Brain microvascular endothelial cell (primary cell): ENCODE measurements around the gene STXBP5.

Source experiments
- DNase-seq: peaks from one replicate; pipeline ENCODE4 v3.0.0-alpha.2; 2020
- H3K27ac ChIP-seq: fragments of 250-450 bp; sonication (Bioruptor Pico); 2 replicates; pipeline ENCODE4 v1.5.1; 2020; ENCODE audit warnings: mild to moderate bottlenecking, moderate library complexity
- H3K27me3 ChIP-seq: fragments of 250-450 bp; sonication (Bioruptor Pico); replicated peaks from 2 replicates; pipeline ENCODE4 v1.5.1; 2020; ENCODE audit warnings: mild to moderate bottlenecking
- H3K36me3 ChIP-seq: fragments of 250-450 bp; sonication (Bioruptor Pico); replicated peaks from 2 replicates; pipeline ENCODE4 v1.5.1; 2020; ENCODE audit warnings: mild to moderate bottlenecking
- H3K4me3 ChIP-seq: 2 replicates; pipeline ENCODE4 v1.5.1; 2011; ENCODE audit warnings: low read depth, mild to moderate bottlenecking, control low read depth, low read length, moderate library complexity
- in situ Hi-C: cut with HindIII; loops from 2 replicates; pipeline ENCODE4 v1.10.0; 2017; ENCODE audit warnings: low sequenced_read_pairs, low pct_ligation_motif_present
- TF ChIP-seq, protein P1 (sequence below): IDR thresholded peaks from 2 replicates; pipeline ENCODE4 v1.5.1; 2011; ENCODE audit warnings: low read depth, mild to moderate bottlenecking, moderate library complexity, low read length, control low read depth, inconsistent platforms; ENCODE audit errors: missing control alignments

STXBP5 gene

DNA sequence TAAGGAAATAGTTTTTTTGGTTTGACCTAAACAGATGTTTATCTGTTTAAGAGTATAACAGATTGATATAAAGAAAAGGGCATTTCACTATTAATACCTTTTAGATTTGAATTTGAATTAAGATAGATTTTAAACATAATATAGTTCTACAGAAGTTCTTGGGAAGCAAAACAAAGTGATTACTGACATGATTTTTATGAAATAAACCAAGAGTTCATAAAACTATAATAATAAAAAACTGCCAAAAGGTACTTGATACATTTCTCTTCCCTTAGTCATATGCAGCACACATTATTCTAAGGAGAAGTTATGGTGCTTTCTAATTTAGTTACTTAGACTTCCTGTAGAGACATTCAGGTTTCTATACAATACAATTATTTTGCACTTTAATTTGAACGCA is 9.6 kb downstream of the STXBP5 start:
- Histone ChIP-seq H3K36me3 (peaks cover 3% of the 10 kb centered on the region), H3K27ac (no peak overlapping the region), H3K27me3 (no peaks in the 10 kb centered on the region), H3K4me3 (no peak overlapping the region)
- TF ChIP-seq, protein P1, sequence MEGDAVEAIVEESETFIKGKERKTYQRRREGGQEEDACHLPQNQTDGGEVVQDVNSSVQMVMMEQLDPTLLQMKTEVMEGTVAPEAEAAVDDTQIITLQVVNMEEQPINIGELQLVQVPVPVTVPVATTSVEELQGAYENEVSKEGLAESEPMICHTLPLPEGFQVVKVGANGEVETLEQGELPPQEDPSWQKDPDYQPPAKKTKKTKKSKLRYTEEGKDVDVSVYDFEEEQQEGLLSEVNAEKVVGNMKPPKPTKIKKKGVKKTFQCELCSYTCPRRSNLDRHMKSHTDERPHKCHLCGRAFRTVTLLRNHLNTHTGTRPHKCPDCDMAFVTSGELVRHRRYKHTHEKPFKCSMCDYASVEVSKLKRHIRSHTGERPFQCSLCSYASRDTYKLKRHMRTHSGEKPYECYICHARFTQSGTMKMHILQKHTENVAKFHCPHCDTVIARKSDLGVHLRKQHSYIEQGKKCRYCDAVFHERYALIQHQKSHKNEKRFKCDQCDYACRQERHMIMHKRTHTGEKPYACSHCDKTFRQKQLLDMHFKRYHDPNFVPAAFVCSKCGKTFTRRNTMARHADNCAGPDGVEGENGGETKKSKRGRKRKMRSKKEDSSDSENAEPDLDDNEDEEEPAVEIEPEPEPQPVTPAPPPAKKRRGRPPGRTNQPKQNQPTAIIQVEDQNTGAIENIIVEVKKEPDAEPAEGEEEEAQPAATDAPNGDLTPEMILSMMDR = no peak
- in situ Hi-C loops = no loop called here
- DNase-seq = no peak

DNA sequence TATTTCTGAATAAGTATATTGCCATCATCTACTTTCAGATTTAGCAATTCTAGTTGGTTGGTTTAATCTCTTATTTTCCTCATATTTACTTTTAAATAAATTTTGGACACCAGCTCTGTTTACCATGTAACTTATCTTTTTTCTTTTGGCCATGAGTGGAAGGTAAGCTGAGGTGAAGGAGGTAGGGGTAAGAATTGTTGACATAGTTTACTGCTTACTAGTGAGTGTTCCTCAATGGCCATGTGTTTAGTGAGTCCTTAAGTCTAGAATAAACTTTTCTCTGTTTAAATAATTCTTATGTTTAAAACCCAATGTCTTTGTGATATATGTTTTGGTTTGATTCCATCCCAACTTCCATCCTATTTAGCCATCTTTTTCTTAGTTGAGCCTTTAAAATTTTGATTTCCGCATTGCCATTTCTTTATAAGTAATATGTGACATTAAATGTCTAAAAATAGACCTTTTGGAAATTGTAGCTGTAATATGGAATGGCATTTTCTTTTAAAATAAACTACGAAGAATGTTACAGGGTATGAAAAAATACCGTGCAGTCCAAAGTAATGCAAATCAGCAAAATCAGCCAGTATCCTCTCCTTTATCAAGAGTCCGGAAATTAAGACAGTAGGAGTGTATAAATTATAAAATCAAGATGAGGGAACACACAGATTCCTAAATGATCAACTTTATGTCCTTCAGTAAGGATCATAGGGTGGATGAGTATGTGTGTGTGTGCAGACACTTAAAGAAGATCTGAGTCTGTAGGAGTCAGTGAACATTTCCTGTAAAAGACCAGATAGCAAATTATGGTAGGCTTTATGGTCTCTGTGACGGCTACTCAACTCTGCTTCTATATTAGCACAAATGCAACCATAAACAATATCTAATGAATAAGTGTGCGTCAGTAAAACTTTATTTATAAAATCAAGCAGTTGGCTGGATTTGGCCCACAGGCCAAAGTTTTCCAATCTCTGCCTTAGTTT is 10.3 kb downstream of the STXBP5 start:
- in situ Hi-C loops = no loop called here
- Histone ChIP-seq H3K36me3 (peaks cover 3% of the 10 kb centered on the region), H3K27ac (no peak overlapping the region)

DNA sequence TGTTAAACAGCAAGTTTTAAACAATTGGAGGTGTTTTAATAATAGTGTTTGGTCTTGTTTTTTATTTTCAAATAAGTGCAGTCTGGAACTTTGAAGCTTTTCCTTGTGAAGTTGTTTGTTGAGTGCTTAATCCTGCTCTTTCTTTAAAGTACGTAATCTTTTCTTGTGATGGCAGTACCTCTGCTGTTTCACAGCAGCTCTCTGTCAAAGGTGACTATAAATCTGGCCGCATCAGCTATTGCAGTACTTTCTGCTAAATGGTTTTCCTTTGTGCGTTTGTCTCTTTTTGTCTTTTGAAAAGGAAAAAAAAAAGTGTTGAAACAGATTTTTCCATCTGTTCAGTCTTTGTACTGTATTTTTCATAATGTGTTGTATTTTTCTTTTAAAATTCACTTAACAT is 12.7 kb downstream of the STXBP5 start:
- Histone ChIP-seq H3K27me3 (no peaks in the 10 kb centered on the region), H3K27ac (no peak overlapping the region), H3K4me3 (no peak overlapping the region), H3K36me3 (peaks cover 3% of the 10 kb centered on the region)
- DNase-seq = no peak
- TF ChIP-seq, protein P1 = no peak
- in situ Hi-C loops = no loop called here

More for the DNA sequence above, 10.3 kb downstream of the STXBP5 start:
- DNase-seq = no peak
- no peaks in the 10 kb centered on the region for H3K27me3 ChIP-seq
- no peak overlapping the region for H3K4me3 ChIP-seq
- TF ChIP-seq, protein P1 = no peak

DNA sequence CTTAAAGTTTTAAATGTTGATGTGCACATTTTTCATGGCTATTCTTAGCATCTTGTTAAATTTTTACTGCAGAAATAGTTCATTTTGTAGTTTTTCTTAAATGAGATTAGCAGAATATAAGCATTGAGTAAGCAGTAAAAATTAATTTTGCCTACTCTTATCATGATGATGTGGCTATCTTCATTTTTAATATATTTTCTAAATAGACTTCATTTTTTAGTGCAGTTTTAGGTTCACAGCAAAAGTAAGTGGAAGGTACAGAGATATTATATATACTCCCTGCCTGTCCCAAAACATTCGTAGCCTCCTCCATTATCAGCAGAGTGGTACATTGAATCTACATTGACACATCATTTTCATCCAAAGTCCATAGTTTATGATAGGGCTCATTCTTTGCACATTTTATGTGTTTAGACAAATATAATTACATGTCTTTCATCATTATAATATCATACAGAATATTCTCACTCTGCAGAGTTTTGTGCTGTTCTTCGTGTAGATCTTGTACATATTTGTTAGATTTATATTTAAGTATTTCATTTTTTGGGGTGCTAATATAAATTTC is 13.7 kb downstream of the STXBP5 start:
- no peak overlapping the region for H3K4me3 ChIP-seq
- H3K27ac ChIP-seq = no peak overlapping the region
- in situ Hi-C loops = no loop called here
- TF ChIP-seq, protein P1 = no peak
- DNase-seq = no peak
- H3K36me3 ChIP-seq = peaks cover 6% of the 10 kb centered on the region
- no peaks in the 10 kb centered on the region for H3K27me3 ChIP-seq

DNA sequence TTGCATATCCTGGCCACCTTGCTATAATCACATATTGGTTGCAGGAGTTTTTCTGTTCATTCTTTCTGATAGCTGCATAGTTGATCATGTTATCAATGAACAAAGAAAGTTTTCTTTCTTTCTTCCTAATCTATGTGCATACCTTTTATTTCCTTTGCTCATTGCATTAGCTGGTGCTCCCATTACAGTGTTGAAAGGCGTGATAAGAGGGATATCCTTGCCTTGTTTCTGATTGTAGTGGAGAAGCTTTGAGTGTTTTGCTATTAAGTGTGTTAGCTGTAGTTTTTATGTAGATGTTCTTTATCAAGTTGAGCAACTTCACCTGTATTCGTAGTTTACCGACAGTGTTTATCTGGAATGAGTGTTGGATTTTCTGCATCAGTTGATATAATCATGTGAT is 14.6 kb downstream of the STXBP5 start:
- Histone ChIP-seq H3K27me3 (no peaks in the 10 kb centered on the region), H3K36me3 (peaks cover 7% of the 10 kb centered on the region), H3K4me3 (no peak overlapping the region), H3K27ac (no peak overlapping the region)
- TF ChIP-seq, protein P1 = no peak
- no peak for DNase-seq
- in situ Hi-C loops = no loop called here
